K562 (cell line): ENCODE results near the gene GINS3. TPM values are rescaled to one million over a fixed set of nuclear protein-coding genes. Genes with fewer than 3 reads are reported as not detected.
A peak's percentile ranks its signal among the peaks of the same experiment; 100 is the strongest.

Experiments used
- ARID2 ChIP-seq: fragments of 450-650 bp; IDR thresholded peaks from 2 replicates; pipeline ENCODE4 v1.6.1; 2017; ENCODE audit warnings: antibody characterized with exemption, mild to moderate bottlenecking
- CHCHD3 ChIP-seq: fragments of 250-450 bp; sonication (Bioruptor Pico); IDR thresholded peaks from 2 replicates; pipeline ENCODE4 v2.1.2; 2022; ENCODE audit warnings: mild to moderate bottlenecking
- EGR1 ChIP-seq: fragments of 450-650 bp; conservative IDR thresholded peaks from 2 replicates; pipeline ENCODE4 v1.6.1; 2017; ENCODE audit warnings: mild to moderate bottlenecking
- RAD21 ChIP-seq, 2 experiments: fragments of 250-450 bp in 1 of 2; fragments of 450-650 bp in 1 of 2; sonication (Bioruptor Pico) in 1 of 2; formaldehyde crosslinking in 1 of 2; IDR thresholded peaks in 1 of 2; conservative IDR thresholded peaks in 1 of 2; 2 replicates each; pipeline versions ENCODE4 v1.4.0 to v1.8.0; 2020 to 2022; ENCODE audit warnings: mild to moderate bottlenecking in 2 of 2, moderate library complexity in 1 of 2
- RBM15 ChIP-seq: fragments of 200-400 bp; formaldehyde crosslinking; IDR thresholded peaks from 2 replicates; pipeline ENCODE4 v1.6.1; 2018; ENCODE audit warnings: mild to moderate bottlenecking, low read length, moderate library complexity; ENCODE audit not compliant: insufficient read depth
- SLC30A9 ChIP-seq: fragments of 250-450 bp; sonication (Bioruptor Pico); IDR thresholded peaks from 2 replicates; pipeline ENCODE4 v1.8.0; 2022; ENCODE audit warnings: mild to moderate bottlenecking, moderate library complexity
- SRSF3 ChIP-seq: fragments of 200-400 bp; formaldehyde crosslinking; IDR thresholded peaks from 2 replicates; pipeline ENCODE4 v1.6.1; 2016; ENCODE audit warnings: mild to moderate bottlenecking, low read length, moderate library complexity; ENCODE audit not compliant: insufficient read depth
- THRAP3 ChIP-seq: fragments of 450-650 bp; IDR thresholded peaks from 2 replicates; pipeline ENCODE4 v1.6.1; 2016; ENCODE audit warnings: mild to moderate bottlenecking, inconsistent platforms, borderline replicate concordance
- ZFX ChIP-seq: sonication (generic); formaldehyde crosslinking; IDR thresholded peaks from 2 replicates; pipeline ENCODE4 v1.8.0; 2022; ENCODE audit warnings: mild to moderate bottlenecking, missing genetic modification reagents, moderate library complexity
- ZNF217 ChIP-seq: sonication (generic); formaldehyde crosslinking; IDR thresholded peaks from 2 replicates; pipeline ENCODE4 v1.8.0; 2022; ENCODE audit warnings: mild to moderate bottlenecking, missing genetic modification reagents
- ZNF347 ChIP-seq: fragments of 450-650 bp; formaldehyde crosslinking; IDR thresholded peaks from 2 replicates; pipeline ENCODE4 v1.4.0; 2020; ENCODE audit warnings: low read depth, mild to moderate bottlenecking, moderate library complexity
- ZNF79 ChIP-seq: fragments of 250-450 bp; sonication (Bioruptor Pico); IDR thresholded peaks from 2 replicates; pipeline ENCODE4 v1.4.0; 2020; ENCODE audit warnings: low read depth, mild to moderate bottlenecking, moderate library complexity
- polyA plus RNA-seq, 8 experiments: library from polyadenylated mRNA; depleted of rRNA in 4 of 8; stranded (reverse) in 5 of 8; unstranded in 3 of 8; fragments of >200 nt; fragmentation: Nextera tagmentation in 2 of 8; fragmentation: Illumina TruSeq in 1 of 8; extraction: Ambion mirVana in 2 of 8; extraction: Trizol in 1 of 8; gene quantifications; 2 replicates each; pipeline versions ENCODE4 v1.2.1 to v1.2.3, GENCODE V29; 2011 to 2014; ENCODE audit warnings: inconsistent platforms in 1 of 8, missing spikeins in 1 of 8
- total RNA-seq, 7 experiments: library from RNA; depleted of rRNA in 6 of 7; stranded (reverse); fragments of >200 nt in 6 of 7; fragmentation: Illumina TruSeq in 2 of 7; extraction: Trizol in 2 of 7; gene quantifications; 2 replicates each; pipeline versions ENCODE4 v1.2.1 to v1.2.3, GENCODE V29; 2011 to 2021; ENCODE audit warnings: low replicate concordance in 1 of 7
- TF ChIP-seq, protein P1 (sequence below): fragments of 250-450 bp; sonication (Bioruptor Pico); IDR thresholded peaks from 2 replicates; pipeline ENCODE4 v1.5.0; 2020; ENCODE audit warnings: mild to moderate bottlenecking, borderline replicate concordance
- TF ChIP-seq, protein P2 (sequence below), 2 experiments: IDR thresholded peaks; 2 replicates each; pipeline ENCODE4 v1.6.1; 2012; ENCODE audit warnings: improper control_type of control experiment in 2 of 2, low read depth in 2 of 2, low read length in 2 of 2, borderline replicate concordance in 1 of 2
- TF ChIP-seq, protein P3 (sequence below): fragments of 250-450 bp; sonication (Bioruptor Pico); IDR thresholded peaks from 2 replicates; pipeline ENCODE4 v1.8.0; 2022; ENCODE audit warnings: moderate library complexity, mild to moderate bottlenecking, inconsistent platforms
- TF ChIP-seq, protein P4 (sequence below): fragments of 250-450 bp; sonication (Bioruptor Pico); IDR thresholded peaks from 2 replicates; pipeline ENCODE4 v1.9.0; 2021; ENCODE audit warnings: mild to moderate bottlenecking
- TF ChIP-seq, protein P5 (sequence below): sonication (generic); formaldehyde crosslinking; IDR thresholded peaks from 2 replicates; pipeline ENCODE4 v1.8.1; 2022; ENCODE audit warnings: missing genetic modification reagents

Gene GINS3
- total and polyA plus RNA-seq, 9 of the 15 experiments (the other 6 are each of a cell fraction or from before 2014, with no cell fraction given), result 17.8 to 31.9 (median 25.4) TPM

DNA sequence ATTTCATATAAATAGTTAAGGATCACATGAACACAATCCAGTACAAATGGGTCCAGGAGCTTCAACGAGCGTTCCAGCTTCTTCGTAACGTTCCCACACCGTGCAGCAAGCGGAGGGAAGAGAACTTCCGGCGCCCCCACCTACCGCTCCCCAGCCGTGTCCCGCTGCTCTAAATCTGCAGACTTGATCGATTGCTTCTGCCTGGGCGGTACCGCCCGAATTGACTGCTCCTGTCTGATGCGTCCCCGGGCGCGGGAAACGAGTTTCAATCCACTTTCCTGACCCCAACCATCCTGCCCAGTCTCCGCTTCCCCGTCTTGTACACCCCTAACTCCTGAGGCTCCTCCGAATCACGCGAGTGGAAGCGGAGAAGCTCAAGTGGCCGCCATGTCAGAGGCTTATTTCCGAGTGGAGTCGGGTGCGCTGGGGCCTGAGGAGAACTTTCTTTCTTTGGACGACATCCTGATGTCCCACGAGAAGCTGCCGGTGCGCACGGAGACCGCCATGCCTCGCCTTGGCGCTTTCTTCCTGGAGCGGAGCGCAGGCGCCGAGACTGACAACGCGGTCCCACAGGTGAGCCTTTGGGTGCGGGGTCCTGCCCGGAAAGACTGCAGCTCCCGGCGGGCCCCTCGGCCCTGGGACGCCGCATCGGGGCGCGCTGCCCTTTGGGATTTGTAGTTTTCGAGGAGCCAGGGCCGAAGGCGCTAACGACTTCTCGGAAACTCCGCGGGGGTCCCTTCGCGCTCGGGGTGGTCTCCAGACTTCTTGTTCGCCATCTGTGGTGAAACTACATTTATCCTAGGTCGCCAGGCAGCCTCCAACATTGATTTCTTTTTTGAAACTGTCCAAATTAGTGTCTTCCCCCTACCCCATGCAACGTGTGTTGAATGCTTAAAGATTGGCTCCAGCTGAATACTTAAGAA lies at the start of gene GINS3 (continued):
- TF ChIP-seq, protein P1, sequence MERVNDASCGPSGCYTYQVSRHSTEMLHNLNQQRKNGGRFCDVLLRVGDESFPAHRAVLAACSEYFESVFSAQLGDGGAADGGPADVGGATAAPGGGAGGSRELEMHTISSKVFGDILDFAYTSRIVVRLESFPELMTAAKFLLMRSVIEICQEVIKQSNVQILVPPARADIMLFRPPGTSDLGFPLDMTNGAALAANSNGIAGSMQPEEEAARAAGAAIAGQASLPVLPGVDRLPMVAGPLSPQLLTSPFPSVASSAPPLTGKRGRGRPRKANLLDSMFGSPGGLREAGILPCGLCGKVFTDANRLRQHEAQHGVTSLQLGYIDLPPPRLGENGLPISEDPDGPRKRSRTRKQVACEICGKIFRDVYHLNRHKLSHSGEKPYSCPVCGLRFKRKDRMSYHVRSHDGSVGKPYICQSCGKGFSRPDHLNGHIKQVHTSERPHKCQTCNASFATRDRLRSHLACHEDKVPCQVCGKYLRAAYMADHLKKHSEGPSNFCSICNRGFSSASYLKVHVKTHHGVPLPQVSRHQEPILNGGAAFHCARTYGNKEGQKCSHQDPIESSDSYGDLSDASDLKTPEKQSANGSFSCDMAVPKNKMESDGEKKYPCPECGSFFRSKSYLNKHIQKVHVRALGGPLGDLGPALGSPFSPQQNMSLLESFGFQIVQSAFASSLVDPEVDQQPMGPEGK (CRISPR knock-in tag), result no peak
- TF ChIP-seq, protein P2, sequence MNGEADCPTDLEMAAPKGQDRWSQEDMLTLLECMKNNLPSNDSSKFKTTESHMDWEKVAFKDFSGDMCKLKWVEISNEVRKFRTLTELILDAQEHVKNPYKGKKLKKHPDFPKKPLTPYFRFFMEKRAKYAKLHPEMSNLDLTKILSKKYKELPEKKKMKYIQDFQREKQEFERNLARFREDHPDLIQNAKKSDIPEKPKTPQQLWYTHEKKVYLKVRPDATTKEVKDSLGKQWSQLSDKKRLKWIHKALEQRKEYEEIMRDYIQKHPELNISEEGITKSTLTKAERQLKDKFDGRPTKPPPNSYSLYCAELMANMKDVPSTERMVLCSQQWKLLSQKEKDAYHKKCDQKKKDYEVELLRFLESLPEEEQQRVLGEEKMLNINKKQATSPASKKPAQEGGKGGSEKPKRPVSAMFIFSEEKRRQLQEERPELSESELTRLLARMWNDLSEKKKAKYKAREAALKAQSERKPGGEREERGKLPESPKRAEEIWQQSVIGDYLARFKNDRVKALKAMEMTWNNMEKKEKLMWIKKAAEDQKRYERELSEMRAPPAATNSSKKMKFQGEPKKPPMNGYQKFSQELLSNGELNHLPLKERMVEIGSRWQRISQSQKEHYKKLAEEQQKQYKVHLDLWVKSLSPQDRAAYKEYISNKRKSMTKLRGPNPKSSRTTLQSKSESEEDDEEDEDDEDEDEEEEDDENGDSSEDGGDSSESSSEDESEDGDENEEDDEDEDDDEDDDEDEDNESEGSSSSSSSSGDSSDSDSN (IDR thresholded peaks at IDR 0.05; ENCODE audit: borderline replicate concordance in 1 of 2, low read depth in 2 of 2, low read length in 2 of 2), result no peak
- TF ChIP-seq, protein P3, sequence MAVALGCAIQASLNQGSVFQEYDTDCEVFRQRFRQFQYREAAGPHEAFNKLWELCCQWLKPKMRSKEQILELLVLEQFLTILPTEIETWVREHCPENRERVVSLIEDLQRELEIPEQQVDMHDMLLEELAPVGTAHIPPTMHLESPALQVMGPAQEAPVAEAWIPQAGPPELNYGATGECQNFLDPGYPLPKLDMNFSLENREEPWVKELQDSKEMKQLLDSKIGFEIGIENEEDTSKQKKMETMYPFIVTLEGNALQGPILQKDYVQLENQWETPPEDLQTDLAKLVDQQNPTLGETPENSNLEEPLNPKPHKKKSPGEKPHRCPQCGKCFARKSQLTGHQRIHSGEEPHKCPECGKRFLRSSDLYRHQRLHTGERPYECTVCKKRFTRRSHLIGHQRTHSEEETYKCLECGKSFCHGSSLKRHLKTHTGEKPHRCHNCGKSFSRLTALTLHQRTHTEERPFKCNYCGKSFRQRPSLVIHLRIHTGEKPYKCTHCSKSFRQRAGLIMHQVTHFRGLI, result no peak
- TF ChIP-seq RAD21 (CRISPR knock-in tag; conservative IDR thresholded peaks at IDR 0.05 in 1 of 2, IDR thresholded peaks at IDR 0.05 in 1 of 2) (no peak), ZFX (peak; percentile 83), SLC30A9 (CRISPR knock-in tag) (no peak), THRAP3 (0 out of 2 replicates have a peak, but pooled peaks have one; percentile 37), SRSF3 (no peak), CHCHD3 (no peak), RBM15 (no peak), EGR1 (0 out of 2 replicates have a peak, but pooled peaks have one; percentile 3), ZNF347 (no peak), ZNF79 (CRISPR knock-in tag) (no peak), ZNF217 (no peak), ARID2 (no peak)
- TF ChIP-seq, protein P4, sequence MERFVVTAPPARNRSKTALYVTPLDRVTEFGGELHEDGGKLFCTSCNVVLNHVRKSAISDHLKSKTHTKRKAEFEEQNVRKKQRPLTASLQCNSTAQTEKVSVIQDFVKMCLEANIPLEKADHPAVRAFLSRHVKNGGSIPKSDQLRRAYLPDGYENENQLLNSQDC (CRISPR knock-in tag), result no peak
- TF ChIP-seq, protein P5, sequence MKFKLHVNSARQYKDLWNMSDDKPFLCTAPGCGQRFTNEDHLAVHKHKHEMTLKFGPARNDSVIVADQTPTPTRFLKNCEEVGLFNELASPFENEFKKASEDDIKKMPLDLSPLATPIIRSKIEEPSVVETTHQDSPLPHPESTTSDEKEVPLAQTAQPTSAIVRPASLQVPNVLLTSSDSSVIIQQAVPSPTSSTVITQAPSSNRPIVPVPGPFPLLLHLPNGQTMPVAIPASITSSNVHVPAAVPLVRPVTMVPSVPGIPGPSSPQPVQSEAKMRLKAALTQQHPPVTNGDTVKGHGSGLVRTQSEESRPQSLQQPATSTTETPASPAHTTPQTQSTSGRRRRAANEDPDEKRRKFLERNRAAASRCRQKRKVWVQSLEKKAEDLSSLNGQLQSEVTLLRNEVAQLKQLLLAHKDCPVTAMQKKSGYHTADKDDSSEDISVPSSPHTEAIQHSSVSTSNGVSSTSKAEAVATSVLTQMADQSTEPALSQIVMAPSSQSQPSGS (CRISPR knock-in tag), result no peak
